NCI-H2196 treated with DMSO at 0.1 percent for 48 hours (cell line): ENCODE data around the gene PDGFA.

Source experiments
- DNase-seq: peaks from one replicate; lab custom pipeline; 2025; ENCODE audit not compliant: unreplicated experiment; lab: John Stamatoyannopoulos, UW

Gene PDGFA

DNA sequence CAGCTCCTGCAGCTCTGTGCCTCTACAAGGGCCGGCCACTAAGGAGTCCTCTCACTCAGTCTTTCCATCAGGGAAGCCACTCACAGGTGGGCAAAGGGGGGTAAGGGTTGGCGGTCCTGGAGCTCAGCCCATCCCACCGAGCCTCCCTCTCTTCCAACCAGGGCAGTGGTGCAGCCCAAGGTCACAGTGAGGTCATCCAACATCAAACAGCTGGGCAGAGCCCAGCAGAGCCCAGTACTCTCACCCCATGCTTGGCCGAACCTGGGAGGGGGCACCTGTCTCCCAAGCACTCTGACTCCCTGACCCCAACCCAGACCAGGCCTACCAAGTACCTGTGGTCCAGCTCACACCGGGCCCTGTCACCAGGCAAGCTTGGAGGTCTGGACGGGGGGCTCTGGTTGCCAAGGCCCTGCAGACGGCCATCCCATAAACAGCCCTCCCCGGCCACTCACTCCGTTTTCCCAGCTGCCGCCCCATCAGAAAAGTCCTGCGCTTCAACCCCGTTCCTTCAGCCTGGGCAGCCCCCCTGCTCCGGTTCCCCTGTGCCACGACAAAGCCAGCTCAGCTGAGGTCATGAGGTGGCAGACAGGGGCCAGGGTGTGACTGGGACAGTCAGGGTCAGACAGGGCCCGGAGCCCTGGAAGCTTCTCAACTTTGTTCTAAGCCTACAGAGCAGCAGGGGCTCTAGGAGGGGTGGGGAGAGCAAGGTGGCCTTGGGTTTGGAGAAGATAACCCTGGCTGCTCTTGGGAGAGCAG lies 27.5 kb downstream of the PDGFA start:
- no peak for DNase-seq

DNA sequence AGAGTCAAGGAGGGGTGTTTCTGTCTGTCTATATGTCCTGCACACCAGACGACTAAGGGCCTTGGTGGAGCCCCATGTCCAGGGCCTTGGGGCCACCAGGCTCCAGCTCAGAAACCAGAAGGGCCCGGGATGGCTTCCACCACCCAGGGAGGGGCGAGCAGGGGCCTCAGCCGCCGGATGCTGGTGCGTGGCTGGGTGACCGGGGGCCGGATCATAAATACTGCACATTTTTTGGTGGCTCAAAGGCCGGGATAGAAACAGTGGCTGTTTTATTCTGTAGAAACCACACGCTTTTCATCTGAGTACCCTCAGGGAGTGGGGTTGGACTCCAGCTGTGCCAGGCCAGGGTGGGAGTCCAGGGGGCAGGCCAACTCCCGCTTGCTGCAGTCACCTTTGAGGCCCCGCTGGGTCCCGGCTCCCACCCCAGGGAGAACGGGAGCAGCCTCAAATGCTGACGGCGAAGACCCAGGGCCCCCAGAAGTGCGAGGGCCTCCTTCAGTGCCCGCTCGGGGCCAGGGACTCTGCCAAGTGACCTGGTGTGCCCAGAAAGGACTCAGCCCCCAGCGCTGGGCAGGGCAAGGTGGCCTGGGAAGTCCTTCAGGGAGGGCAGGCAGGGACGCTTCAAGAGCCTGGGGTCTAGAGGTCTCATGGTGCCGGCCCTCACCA lies 28.2 kb downstream of the PDGFA start:
- no peak for DNase-seq

- no peak for DNase-seq
These were observed 29.0 kb downstream of the PDGFA start for GRCh38 chr7:490461-491291.

DNA sequence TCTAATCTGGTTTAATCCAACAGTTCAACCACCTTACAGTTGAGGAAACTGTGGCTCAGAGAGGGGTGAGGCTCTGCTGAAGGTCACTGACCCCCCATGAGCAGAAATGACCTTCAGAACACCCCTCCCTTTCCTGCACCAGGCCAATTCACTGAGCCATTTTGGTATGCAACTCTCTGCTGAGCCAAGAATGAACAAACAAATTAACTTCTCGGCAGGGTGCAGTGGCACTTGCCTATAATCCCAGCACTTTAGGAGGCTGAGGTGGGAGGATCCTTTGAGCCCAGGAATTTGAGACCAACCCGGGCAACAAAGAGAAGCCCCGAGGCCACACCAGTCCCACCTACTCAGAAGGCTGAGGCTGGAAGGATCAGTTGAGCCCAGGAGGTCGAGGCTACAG lies 29.8 kb downstream of the PDGFA start:
- no peak for DNase-seq

GRCh38 chr7:486216-486743 lies 33.4 kb downstream of the PDGFA start:
- DNase-seq: no peak

DNA sequence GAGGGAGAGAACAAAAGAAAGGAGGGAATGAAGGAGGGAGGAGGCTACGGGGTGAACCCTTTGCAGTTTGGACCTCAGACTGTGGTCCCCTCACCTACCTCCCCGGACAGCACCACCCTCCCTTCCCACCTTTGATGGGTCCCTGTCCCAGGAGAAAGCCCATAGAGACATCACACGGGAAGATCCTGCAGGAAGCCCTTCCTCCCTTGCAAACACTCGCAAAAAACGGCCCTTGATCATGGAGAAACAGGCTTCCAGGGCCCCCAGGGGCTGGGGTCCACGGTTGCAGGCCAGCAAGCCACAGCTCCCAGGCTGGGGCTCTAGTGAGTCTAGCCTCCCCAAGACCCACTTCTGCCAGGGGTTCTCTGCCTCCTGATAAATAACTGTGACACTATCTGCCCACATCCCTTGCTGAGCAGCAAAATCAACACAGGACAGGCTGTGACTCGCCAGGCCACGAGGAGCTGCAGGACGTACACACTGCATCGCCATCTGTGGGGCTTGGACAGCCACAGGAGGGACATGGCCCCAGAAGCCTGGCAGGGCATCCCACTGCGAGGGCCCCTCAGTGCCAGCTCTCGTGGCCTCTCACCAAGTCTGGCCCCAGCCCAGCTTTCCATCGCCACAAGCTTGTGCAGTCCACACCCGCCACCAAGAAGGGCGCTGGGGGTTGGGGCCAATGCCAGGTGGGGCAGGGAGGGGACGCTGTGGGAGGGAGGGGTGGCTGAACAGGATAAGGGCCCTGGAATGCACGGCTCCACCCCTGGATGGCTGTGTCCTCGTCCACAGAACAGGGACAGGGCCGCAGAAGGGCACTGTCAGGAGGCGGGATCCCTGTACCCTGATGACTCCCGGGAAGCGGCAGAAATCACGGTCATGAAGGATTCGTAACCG lies 34.2 kb downstream of the PDGFA start:
- no peak for DNase-seq

GRCh38 chr7:484356-485101 lies 35.1 kb downstream of the PDGFA start:
- DNase-seq: no peak

DNA sequence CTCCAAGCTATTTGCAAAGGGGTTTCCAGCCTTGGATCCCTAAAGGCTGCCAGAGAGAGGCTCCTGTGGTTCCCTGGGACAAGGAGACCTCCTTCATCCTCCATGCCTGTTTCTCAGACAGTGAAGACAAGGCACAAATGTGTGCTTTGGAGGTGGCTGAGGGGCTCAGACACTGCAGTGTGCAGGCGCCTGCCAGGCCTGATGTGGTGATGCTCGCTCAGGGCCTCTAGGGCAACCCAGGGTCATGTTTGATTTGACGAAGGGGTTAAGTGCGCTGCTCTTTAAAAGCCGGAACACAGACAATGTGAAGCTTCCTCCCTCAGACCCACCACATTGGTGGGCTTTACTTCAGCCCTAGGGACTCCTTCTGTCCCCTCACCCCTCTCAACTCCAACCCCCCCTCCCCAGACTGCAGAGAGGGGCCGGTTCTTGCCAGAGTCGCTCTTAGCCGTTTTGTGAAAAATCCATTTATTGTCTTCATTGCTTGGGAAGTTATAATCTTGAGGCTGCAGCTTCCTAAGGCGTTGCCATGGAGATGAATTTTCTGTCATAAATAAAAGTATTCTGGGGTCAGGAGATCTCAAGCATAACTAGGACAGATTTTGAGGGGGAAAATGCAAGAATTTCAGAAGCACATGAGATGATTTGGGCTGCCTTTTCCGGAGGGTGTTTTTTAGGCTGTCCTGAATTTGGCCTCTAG lies 35.8 kb downstream of the PDGFA start:
- no peak for DNase-seq

DNA sequence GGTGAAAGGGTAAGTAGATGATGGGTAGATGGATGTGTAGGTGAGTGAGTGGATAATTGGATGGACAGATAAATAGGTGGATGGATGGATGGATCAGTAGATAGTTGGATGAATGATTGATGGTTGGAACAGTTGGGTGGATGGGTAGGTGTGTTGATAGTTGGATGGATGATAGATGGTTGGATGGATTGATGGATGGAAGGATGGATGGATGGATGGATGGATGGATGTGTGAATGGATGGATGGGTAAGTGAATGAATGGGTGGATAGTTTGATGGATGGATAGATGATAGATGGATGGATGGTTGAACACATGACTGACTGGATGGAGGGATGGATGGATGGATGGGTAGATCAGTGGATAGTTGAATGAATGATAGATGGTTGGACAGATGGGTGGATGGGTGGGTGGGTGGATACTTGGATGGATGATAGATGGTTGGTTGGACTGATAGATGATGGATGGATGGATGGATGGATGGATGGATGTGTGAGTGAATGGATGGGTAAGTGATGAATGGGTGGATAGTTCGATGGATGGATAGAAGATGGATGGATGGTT lies 37.0 kb downstream of the PDGFA start:
- no peak for DNase-seq

GRCh38 chr7:481219-481930 lies 38.3 kb downstream of the PDGFA start:
- DNase-seq: no peak

- no peak for DNase-seq
These were observed 39.0 kb downstream of the PDGFA start for GRCh38 chr7:480531-481218.

DNA sequence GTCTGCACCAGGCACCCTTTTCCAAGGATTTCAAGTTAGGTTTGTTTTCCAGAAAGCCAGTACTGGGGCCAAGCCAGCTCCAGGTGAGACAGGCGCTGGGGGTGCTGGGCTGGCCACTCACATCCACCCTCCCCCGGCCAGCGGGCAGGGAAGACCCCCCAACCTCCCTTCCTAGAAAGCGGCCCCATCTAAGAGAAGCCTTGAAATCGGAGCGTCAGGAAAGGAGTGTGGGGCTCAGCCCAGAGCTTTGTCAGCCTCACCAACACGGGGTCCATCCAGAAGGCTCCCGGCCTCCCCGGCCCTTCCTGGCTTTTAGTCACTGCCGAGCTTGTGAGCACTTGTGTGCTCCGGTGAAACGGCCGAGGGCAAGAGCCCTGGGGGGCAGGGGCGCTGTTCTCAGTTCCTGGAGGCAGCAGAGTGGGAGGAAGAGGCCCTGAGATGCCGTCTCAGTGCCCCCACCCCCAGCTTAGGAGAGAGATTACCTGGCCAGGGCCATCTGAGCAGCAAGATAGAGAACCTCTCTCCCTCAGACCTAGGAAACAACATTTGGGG lies 39.6 kb downstream of the PDGFA start:
- DNase-seq: no peak

DNA sequence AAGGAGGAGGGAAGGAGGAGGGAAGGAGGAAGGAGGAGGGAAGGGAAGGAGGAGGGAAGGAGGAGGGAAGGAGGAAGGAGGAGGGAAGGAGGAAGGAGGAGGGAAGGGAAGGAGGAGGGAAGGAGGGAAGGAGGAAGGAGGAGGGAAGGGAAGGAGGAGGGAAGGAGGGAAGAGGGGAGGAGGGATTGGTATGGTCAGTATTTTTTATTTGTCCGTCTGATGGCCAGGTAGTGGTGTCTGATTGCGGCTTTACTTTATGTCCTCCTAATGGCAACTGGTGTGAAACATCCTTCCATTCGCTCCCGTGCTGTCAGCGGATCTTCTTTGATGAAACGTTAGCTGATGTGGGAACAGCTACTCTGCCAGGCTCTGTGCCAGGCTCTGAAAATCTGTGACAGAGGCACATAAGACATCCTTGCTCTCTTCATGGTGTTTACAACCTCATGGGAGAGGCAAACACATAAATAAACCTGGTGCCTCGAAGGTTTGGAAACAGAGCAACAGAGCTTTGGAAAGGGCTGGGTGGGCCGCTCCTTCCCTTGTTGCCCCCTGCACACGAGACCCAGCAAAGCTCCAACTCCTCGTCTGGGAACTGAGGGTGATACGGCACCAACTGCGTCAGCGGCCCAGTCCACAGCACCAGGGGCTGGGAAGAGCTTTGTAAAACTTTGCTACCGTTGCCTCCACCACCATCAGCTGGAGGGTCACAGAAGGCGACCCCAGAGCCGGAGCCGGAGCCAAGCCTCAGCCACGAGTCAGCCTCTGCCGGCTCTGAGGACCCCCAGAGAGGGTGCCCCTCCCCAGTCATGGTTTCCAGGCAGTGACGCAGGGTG lies 40.3 kb downstream of the PDGFA start:
- DNase-seq: no peak

GRCh38 chr7:477626-478220 lies 41.9 kb downstream of the PDGFA start:
- DNase-seq: no peak

DNA sequence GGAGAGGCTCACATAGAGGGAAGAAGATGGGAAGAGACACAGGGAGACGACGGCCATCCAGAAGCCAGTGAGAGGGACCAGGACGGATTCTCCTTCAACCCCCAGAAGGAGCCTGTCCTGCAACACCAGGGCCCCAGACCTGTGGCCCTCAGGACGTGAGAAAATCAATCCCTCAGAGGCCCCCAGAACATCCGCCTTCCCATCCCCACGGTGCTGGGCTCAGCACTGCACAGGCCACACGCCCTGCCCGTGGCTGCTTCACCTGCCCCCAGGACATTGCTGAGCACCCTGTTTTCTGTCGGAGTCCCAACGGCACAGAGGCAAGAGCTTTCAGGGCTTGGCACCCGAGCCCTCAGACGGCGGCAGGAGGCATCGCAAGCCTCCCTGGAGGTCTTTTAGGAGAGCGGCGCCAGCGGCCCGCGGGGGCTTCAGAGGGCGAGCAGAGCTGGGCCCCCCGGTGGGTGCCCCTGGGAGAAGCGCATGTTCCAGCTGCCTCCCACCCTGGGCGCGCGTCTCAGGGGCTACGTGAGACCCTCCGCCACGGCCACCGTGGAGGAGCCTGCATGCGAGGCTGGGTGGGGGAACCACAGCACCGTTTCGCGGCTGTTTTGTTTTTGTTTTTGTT lies 42.8 kb downstream of the PDGFA start:
- no peak for DNase-seq

GRCh38 chr7:475951-476441 lies 43.6 kb downstream of the PDGFA start:
- DNase-seq: no peak
